Caki2 (cell line): Measurements from ENCODE around the gene CXCR2. TPM values are rescaled to one million over a fixed set of nuclear protein-coding genes. Genes with fewer than 3 reads are reported as not detected.
A peak's percentile ranks its signal among the peaks of the same experiment; 100 is the strongest.
"Not testable (repeated sequence)": the region's sequence is repeated elsewhere in the genome, so short reads cannot be mapped to it uniquely, and the experiment has no call there.

Experiments used
- DNase-seq: peaks from one replicate; pipeline ENCODE4 v3.0.0-alpha.2; 2015; ENCODE audit warnings: low read depth
- in situ Hi-C: cut with HindIII; loops from 2 replicates; pipeline ENCODE4 v1.10.0; 2016; ENCODE audit warnings: low sequenced_read_pairs, low pct_unique_long_range_greater_than_20kb, mixed read lengths
- total RNA-seq: library from RNA; depleted of rRNA; stranded (reverse); fragments of >200 nt; shearing (Covaris generic); gene quantifications from 2 replicates; pipeline ENCODE4 v1.2.3, GENCODE V29; 2014; ENCODE audit warnings: low replicate concordance; rRNA removed

The CXCR2 gene
- total RNA-seq, 1 experiment from 2014 or later = not detected

GRCh38 chr2:218168635-218169462 is 43.0 kb downstream of the CXCR2 start:
- in situ Hi-C loops = no loop called here

GRCh38 chr2:218169757-218170546 is 44.1 kb downstream of the CXCR2 start:
- DNase-seq = no peak
- in situ Hi-C loops = no loop called here

More at GRCh38 chr2:218168635-218169462, 43.0 kb downstream of the CXCR2 start:
- peak; percentile 20 for DNase-seq

- in situ Hi-C loops, DNase-seq: not testable (repeated sequence)
Measured at GRCh38 chr2:218171744-218172143, 45.9 kb downstream of the CXCR2 start.

GRCh38 chr2:218172845-218173244 is 47.0 kb downstream of the CXCR2 start:
- in situ Hi-C loops = no loop called here
- DNase-seq = no peak

GRCh38 chr2:218179782-218180181 is 54.0 kb downstream of the CXCR2 start:
- no peak for DNase-seq
- in situ Hi-C loops = no loop called here

GRCh38 chr2:218180467-218181114 is 54.8 kb downstream of the CXCR2 start:
- in situ Hi-C loops = no loop called here
- no peak for DNase-seq

- in situ Hi-C loops = no loop called here
- DNase-seq = no peak
Measured at GRCh38 chr2:218184331-218184730, 58.5 kb downstream of the CXCR2 start.

- in situ Hi-C loops = no loop called here
- peak; percentile 74 for DNase-seq
Measured at GRCh38 chr2:218186355-218186766, 60.5 kb downstream of the CXCR2 start.

Other genes starting within 250 kb of the CXCR2 start
- gene TNS1, start 123.0 kb upstream of the CXCR2 start, total RNA-seq = 0.61 and 0.68 TPM in 2 replicates
- not detected in 2 replicates for gene RUFY4, start 56.8 kb upstream of the CXCR2 start, total RNA-seq
- not detected in 2 replicates for gene CXCR1, start 40.9 kb downstream of the CXCR2 start, total RNA-seq
- 470 and 533 TPM in 2 replicates for gene ARPC2, start 91.2 kb downstream of the CXCR2 start, total RNA-seq
- 0.12 TPM in 1 of 2 replicates, not detected in the other for gene GPBAR1, start 135.0 kb downstream of the CXCR2 start, total RNA-seq
- 130 and 189 TPM in 2 replicates for gene AAMP, start 144.1 kb downstream of the CXCR2 start, total RNA-seq
- gene PNKD, start 144.5 kb downstream of the CXCR2 start, total RNA-seq = 66.8 and 75.8 TPM in 2 replicates
- 159 and 177 TPM in 2 replicates for gene TMBIM1, start 166.5 kb downstream of the CXCR2 start, total RNA-seq
- 0.57 and 3.2 TPM in 2 replicates for gene CATIP, start 230.8 kb downstream of the CXCR2 start, total RNA-seq